ENCODE results near the gene LRP3.

LRP3 gene

DNA sequence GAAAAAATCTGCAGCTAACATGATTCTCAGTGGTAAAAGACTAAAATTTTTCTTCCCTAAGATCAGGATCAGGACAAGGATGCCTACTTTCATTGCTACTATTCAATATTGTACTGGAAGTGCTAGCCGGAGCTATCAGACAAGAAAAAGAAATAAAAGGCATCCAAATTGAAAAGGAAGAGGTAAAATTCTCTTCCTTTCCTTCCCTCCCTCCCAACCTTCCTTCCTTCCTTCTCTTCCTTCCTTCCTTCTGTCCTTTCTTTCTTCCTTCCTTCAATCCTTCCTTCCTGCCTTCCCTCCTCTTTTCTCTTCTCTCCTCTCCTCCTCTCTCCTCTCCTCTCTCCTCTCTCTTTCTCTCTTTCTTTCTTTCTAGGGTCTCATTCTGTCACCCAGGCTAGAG lies 26.7 kb upstream of the LRP3 start:
- no peaks in the 10 kb centered on the region for H3K4me1 ChIP-seq (ENCODE audit: insufficient read depth, low read length, severe bottlenecking)
- no peaks in the 10 kb centered on the region for H3K79me2 ChIP-seq (ENCODE audit: insufficient read depth, low read length)
- no peaks in the 10 kb centered on the region for H3K36me3 ChIP-seq (ENCODE audit: insufficient read depth, low read length)
- H3K27me3 ChIP-seq (ENCODE audit: insufficient read depth, low read length), result no peaks in the 10 kb centered on the region
- H3K4me3 ChIP-seq (ENCODE audit: low read depth, low read length, poor library complexity, severe bottlenecking), result no peak overlapping the region
- no peaks in the 10 kb centered on the region for H4K20me1 ChIP-seq (ENCODE audit: insufficient read depth, low read length)
- no peak overlapping the region for H3K9ac ChIP-seq (ENCODE audit: low read length)
- TF ChIP-seq, protein P1, sequence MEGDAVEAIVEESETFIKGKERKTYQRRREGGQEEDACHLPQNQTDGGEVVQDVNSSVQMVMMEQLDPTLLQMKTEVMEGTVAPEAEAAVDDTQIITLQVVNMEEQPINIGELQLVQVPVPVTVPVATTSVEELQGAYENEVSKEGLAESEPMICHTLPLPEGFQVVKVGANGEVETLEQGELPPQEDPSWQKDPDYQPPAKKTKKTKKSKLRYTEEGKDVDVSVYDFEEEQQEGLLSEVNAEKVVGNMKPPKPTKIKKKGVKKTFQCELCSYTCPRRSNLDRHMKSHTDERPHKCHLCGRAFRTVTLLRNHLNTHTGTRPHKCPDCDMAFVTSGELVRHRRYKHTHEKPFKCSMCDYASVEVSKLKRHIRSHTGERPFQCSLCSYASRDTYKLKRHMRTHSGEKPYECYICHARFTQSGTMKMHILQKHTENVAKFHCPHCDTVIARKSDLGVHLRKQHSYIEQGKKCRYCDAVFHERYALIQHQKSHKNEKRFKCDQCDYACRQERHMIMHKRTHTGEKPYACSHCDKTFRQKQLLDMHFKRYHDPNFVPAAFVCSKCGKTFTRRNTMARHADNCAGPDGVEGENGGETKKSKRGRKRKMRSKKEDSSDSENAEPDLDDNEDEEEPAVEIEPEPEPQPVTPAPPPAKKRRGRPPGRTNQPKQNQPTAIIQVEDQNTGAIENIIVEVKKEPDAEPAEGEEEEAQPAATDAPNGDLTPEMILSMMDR (IDR thresholded peaks at IDR 0.05; ENCODE audit: low read length), result no peak
- TF ChIP-seq EZH2 (IDR thresholded peaks at IDR 0.05; ENCODE audit: borderline replicate concordance, low read length), result no peak
- no peak overlapping the region for H3K4me2 ChIP-seq (ENCODE audit: low read length)
- H3K9me3 ChIP-seq (ENCODE audit: low read length), result no peaks in the 10 kb centered on the region; the same call in 1 of the 2 replicates
- no peak overlapping the region for H3K27ac ChIP-seq (ENCODE audit: low read depth, low read length, poor library complexity, severe bottlenecking)
- no peaks in the 10 kb centered on the region for H3F3A ChIP-seq (ENCODE audit: insufficient read depth, low read length)
- H2AFZ ChIP-seq (ENCODE audit: low read length), result no peak overlapping the region
- H3K9me2 ChIP-seq (ENCODE audit: low read depth, low read length), result no peaks in the 10 kb centered on the region

DNA sequence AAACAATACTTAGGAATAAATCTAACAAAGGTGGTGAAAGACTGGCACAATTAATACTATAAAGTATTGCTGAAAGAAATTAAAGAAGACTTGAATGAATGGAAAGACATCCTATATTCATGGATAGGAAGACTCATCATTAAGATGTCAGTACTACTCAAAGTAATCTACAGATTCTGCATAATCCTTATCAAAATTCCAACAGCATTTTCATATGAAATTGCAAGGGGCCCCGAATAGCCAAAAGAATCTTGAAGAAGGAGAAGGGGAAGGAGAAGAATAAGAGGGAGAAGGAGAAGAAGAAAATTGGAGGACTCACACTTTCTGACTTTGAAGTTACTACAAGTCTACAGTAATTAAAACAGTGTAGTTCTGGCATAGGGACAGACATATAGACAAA lies 25.6 kb upstream of the LRP3 start:
- Histone ChIP-seq H3K9ac (ENCODE audit: low read length) (no peak overlapping the region), H3K27ac (ENCODE audit: low read depth, low read length, poor library complexity, severe bottlenecking) (no peak overlapping the region), H3K79me2 (ENCODE audit: insufficient read depth, low read length) (no peaks in the 10 kb centered on the region), H3K9me3 (ENCODE audit: low read length) (no peaks in the 10 kb centered on the region; the same call in 1 of the 2 replicates), H3K4me2 (ENCODE audit: low read length) (no peak overlapping the region), H2AFZ (ENCODE audit: low read length) (no peak overlapping the region), H3K36me3 (ENCODE audit: insufficient read depth, low read length) (no peaks in the 10 kb centered on the region), H3K27me3 (ENCODE audit: insufficient read depth, low read length) (no peaks in the 10 kb centered on the region), H3K4me1 (ENCODE audit: insufficient read depth, low read length, severe bottlenecking) (no peaks in the 10 kb centered on the region), H3F3A (ENCODE audit: insufficient read depth, low read length) (no peaks in the 10 kb centered on the region), H3K9me2 (ENCODE audit: low read depth, low read length) (no peaks in the 10 kb centered on the region), H3K4me3 (ENCODE audit: low read depth, low read length, poor library complexity, severe bottlenecking) (no peak overlapping the region), H4K20me1 (ENCODE audit: insufficient read depth, low read length) (no peaks in the 10 kb centered on the region)
- no peak for TF ChIP-seq EZH2 (IDR thresholded peaks at IDR 0.05; ENCODE audit: borderline replicate concordance, low read length)
- TF ChIP-seq, protein P1 (IDR thresholded peaks at IDR 0.05; ENCODE audit: low read length), result no peak

DNA sequence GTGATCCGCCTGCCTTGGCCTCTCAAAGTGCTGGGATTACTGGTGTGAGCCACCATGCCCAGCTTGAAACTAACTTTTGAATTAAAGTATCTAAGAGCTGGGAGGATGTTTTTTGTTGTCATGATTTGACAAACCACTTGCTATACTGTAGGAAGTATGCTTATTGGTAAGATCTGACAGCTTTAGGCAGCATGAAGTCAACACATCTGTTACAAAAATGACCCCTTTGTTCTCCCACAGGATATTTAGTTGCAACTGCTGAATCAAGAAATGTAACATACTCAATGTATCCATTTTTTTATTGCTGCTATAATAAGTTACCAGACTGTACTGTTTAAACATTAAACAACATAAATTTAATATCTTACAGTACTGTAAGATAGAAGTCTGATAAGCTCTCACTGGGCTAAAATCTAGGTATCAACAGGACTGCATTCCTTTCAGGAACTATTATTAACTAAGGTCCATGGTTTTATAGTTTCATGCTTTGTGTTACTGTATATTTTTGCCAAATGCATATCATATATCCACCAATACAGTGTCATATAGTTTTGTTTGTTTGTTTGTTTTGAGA lies 22.8 kb upstream of the LRP3 start:
- no peak overlapping the region for H3K27ac ChIP-seq (ENCODE audit: low read depth, low read length, poor library complexity, severe bottlenecking)
- H3K9ac ChIP-seq (ENCODE audit: low read length), result no peak overlapping the region
- no peaks in the 10 kb centered on the region for H3K27me3 ChIP-seq (ENCODE audit: insufficient read depth, low read length)
- no peaks in the 10 kb centered on the region for H3K79me2 ChIP-seq (ENCODE audit: insufficient read depth, low read length)
- H2AFZ ChIP-seq (ENCODE audit: low read length), result no peak overlapping the region
- no peak overlapping the region for H3K4me3 ChIP-seq (ENCODE audit: low read depth, low read length, poor library complexity, severe bottlenecking)
- peaks cover 11% of the 10 kb centered on the region for H3K4me1 ChIP-seq (ENCODE audit: insufficient read depth, low read length, severe bottlenecking)
- H3K9me3 ChIP-seq (ENCODE audit: low read length), result no peaks in the 10 kb centered on the region; the same call in 1 of the 2 replicates
- no peaks in the 10 kb centered on the region for H3F3A ChIP-seq (ENCODE audit: insufficient read depth, low read length)
- TF ChIP-seq EZH2 (IDR thresholded peaks at IDR 0.05; ENCODE audit: borderline replicate concordance, low read length), result no peak
- TF ChIP-seq, protein P1 (IDR thresholded peaks at IDR 0.05; ENCODE audit: low read length), result no peak
- H3K36me3 ChIP-seq (ENCODE audit: insufficient read depth, low read length), result no peaks in the 10 kb centered on the region
- H3K4me2 ChIP-seq (ENCODE audit: low read length), result no peak overlapping the region
- no peaks in the 10 kb centered on the region for H4K20me1 ChIP-seq (ENCODE audit: insufficient read depth, low read length)
- H3K9me2 ChIP-seq (ENCODE audit: low read depth, low read length), result no peaks in the 10 kb centered on the region
